ENCODE data around the gene TMEM245.
"Not testable (repeated sequence)": the region's sequence is repeated elsewhere in the genome, so short reads cannot be mapped to it uniquely, and the experiment has no call there.

Gene TMEM245

GRCh38 chr9:109063760-109064159 is 56.0 kb downstream of the TMEM245 start:
- Histone ChIP-seq H3K9me3 (ENCODE audit: control insufficient read depth, insufficient read depth, low read depth, low read length) (no peaks in the 10 kb centered on the region), H3K4me1 (ENCODE audit: control insufficient read depth, insufficient read depth, low read length) (no peaks in the 10 kb centered on the region), H3K27me3 (ENCODE audit: control insufficient read depth, insufficient read depth, low read length) (no peaks in the 10 kb centered on the region), H3K36me3 (ENCODE audit: control insufficient read depth, insufficient read depth, low read length) (peaks cover 87% of the 10 kb centered on the region), H3K4me3 (ENCODE audit: low read depth, low read length) (no peak overlapping the region), H3K9ac (ENCODE audit: low read length) (no peak overlapping the region), H3K27ac (ENCODE audit: low read depth, low read length) (no peak overlapping the region)

GRCh38 chr9:109062543-109062942 is 57.2 kb downstream of the TMEM245 start:
- no peak overlapping the region for H3K27ac ChIP-seq (ENCODE audit: low read depth, low read length)
- no peaks in the 10 kb centered on the region for H3K9me3 ChIP-seq (ENCODE audit: control insufficient read depth, insufficient read depth, low read depth, low read length)
- H3K4me3 ChIP-seq (ENCODE audit: low read depth, low read length), result no peak overlapping the region
- peaks cover 87% of the 10 kb centered on the region for H3K36me3 ChIP-seq (ENCODE audit: control insufficient read depth, insufficient read depth, low read length)
- H3K4me1 ChIP-seq (ENCODE audit: control insufficient read depth, insufficient read depth, low read length), result no peaks in the 10 kb centered on the region
- H3K27me3 ChIP-seq (ENCODE audit: control insufficient read depth, insufficient read depth, low read length), result no peaks in the 10 kb centered on the region
- H3K9ac ChIP-seq (ENCODE audit: low read length), result no peak overlapping the region

DNA sequence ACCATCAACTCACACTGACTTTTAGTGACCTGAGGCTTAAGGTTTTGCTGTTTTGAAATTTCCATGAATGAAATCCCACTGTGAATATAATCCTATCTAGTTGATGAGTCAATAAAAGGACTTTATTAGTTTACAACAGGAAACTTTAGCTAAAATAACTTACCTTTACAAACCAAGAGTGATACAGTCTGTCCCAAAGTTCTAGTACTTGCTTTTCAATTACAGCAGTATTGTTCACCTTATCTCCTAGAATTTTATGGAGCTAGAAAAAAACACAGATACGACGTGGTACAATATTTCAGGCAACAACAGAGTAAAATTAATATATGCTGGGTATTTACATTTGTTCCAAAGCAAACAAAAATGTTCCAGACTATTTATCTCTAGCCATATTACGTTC is 59.6 kb downstream of the TMEM245 start:
- no peaks in the 10 kb centered on the region for H3K27me3 ChIP-seq (ENCODE audit: control insufficient read depth, insufficient read depth, low read length)
- H3K9ac ChIP-seq (ENCODE audit: low read length), result no peak overlapping the region
- H3K4me1 ChIP-seq (ENCODE audit: control insufficient read depth, insufficient read depth, low read length), result no peaks in the 10 kb centered on the region
- H3K9me3 ChIP-seq (ENCODE audit: control insufficient read depth, insufficient read depth, low read depth, low read length), result no peaks in the 10 kb centered on the region
- H3K36me3 ChIP-seq (ENCODE audit: control insufficient read depth, insufficient read depth, low read length), result peaks cover 89% of the 10 kb centered on the region
- H3K27ac ChIP-seq (ENCODE audit: low read depth, low read length), result no peak overlapping the region
- H3K4me3 ChIP-seq (ENCODE audit: low read depth, low read length), result no peak overlapping the region

DNA sequence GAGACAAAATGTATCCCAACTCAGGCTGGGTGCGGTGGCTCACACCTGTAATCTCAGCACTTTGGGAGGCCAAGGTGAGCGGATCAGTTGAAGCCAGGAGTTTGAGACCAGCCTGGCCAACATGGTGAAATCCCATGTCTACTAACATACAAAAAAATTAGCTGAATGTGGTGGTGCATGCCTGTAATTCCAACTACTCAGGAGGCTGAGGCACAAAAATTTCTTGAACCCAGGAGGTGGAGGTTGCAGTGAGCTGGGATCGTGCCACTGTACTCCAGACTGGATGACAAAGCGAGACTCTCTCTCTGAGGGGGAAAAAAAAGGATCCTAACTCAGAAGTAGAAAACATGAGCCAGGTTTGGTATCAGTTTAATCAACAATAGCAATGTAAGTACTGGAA is 66.6 kb downstream of the TMEM245 start:
- H3K27ac ChIP-seq (ENCODE audit: low read depth, low read length); H3K9ac ChIP-seq (ENCODE audit: low read length); H3K4me3 ChIP-seq (ENCODE audit: low read depth, low read length); H3K27me3 ChIP-seq (ENCODE audit: control insufficient read depth, insufficient read depth, low read length); H3K4me1 ChIP-seq (ENCODE audit: control insufficient read depth, insufficient read depth, low read length); H3K9me3 ChIP-seq (ENCODE audit: control insufficient read depth, insufficient read depth, low read depth, low read length): not testable (repeated sequence)
- H3K36me3 ChIP-seq (ENCODE audit: control insufficient read depth, insufficient read depth, low read length), result peaks cover 92% of the 10 kb centered on the region

- Histone ChIP-seq H3K4me1 (ENCODE audit: control insufficient read depth, insufficient read depth, low read length) (peaks cover 7% of the 10 kb centered on the region; the same call in 1 of the 2 replicates), H3K9ac (ENCODE audit: low read length) (no peak overlapping the region), H3K27ac (ENCODE audit: low read depth, low read length) (no peak overlapping the region), H3K9me3 (ENCODE audit: control insufficient read depth, insufficient read depth, low read depth, low read length) (no peaks in the 10 kb centered on the region), H3K36me3 (ENCODE audit: control insufficient read depth, insufficient read depth, low read length) (peaks cover 95% of the 10 kb centered on the region), H3K4me3 (ENCODE audit: low read depth, low read length) (no peak overlapping the region), H3K27me3 (ENCODE audit: control insufficient read depth, insufficient read depth, low read length) (no peaks in the 10 kb centered on the region)
Observed at GRCh38 chr9:109052416-109052815, 67.3 kb downstream of the TMEM245 start.

GRCh38 chr9:109051733-109052132 is 68.0 kb downstream of the TMEM245 start:
- Histone ChIP-seq H3K4me1 (ENCODE audit: control insufficient read depth, insufficient read depth, low read length) (peaks cover 7% of the 10 kb centered on the region; the same call in 1 of the 2 replicates), H3K9ac (ENCODE audit: low read length) (no peak overlapping the region), H3K4me3 (ENCODE audit: low read depth, low read length) (no peak overlapping the region), H3K36me3 (ENCODE audit: control insufficient read depth, insufficient read depth, low read length) (peaks cover 95% of the 10 kb centered on the region), H3K27ac (ENCODE audit: low read depth, low read length) (no peak overlapping the region), H3K9me3 (ENCODE audit: control insufficient read depth, insufficient read depth, low read depth, low read length) (no peaks in the 10 kb centered on the region), H3K27me3 (ENCODE audit: control insufficient read depth, insufficient read depth, low read length) (no peaks in the 10 kb centered on the region)

DNA sequence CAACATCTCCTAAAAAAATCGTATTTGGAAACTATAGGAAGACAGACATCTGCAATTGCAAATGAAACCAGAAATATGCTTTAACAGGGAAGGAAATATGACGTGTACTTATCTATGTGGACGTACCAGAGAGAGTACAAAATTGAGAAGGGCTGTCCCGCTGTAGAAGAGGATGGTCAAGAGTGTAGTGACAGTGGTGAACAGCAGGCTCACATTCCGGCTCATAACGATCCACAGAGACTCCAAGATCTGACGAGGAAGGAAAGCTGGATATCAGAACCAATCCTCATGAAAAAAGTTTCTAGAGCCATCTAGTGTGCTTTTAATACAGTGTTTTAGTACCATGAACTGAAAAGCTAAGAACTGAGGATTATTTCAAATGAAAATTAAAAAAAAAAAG is 69.3 kb downstream of the TMEM245 start:
- Histone ChIP-seq H3K36me3 (ENCODE audit: control insufficient read depth, insufficient read depth, low read length) (peaks cover 95% of the 10 kb centered on the region), H3K9me3 (ENCODE audit: control insufficient read depth, insufficient read depth, low read depth, low read length) (no peaks in the 10 kb centered on the region), H3K9ac (ENCODE audit: low read length) (no peak overlapping the region), H3K4me3 (ENCODE audit: low read depth, low read length) (no peak overlapping the region), H3K27ac (ENCODE audit: low read depth, low read length) (no peak overlapping the region), H3K4me1 (ENCODE audit: control insufficient read depth, insufficient read depth, low read length) (peaks cover 7% of the 10 kb centered on the region; the same call in 1 of the 2 replicates), H3K27me3 (ENCODE audit: control insufficient read depth, insufficient read depth, low read length) (no peaks in the 10 kb centered on the region)

GRCh38 chr9:109048822-109049221 is 70.9 kb downstream of the TMEM245 start:
- Histone ChIP-seq H3K9ac (ENCODE audit: low read length) (no peak overlapping the region), H3K9me3 (ENCODE audit: control insufficient read depth, insufficient read depth, low read depth, low read length) (no peaks in the 10 kb centered on the region), H3K27me3 (ENCODE audit: control insufficient read depth, insufficient read depth, low read length) (no peaks in the 10 kb centered on the region), H3K36me3 (ENCODE audit: control insufficient read depth, insufficient read depth, low read length) (peaks cover 96% of the 10 kb centered on the region), H3K27ac (ENCODE audit: low read depth, low read length) (no peak overlapping the region), H3K4me3 (ENCODE audit: low read depth, low read length) (no peak overlapping the region), H3K4me1 (ENCODE audit: control insufficient read depth, insufficient read depth, low read length) (peaks cover 3% of the 10 kb centered on the region; the same call in 1 of the 2 replicates)

- H3K27ac ChIP-seq (ENCODE audit: low read depth, low read length), result no peak overlapping the region
- peaks cover 93% of the 10 kb centered on the region for H3K36me3 ChIP-seq (ENCODE audit: control insufficient read depth, insufficient read depth, low read length)
- no peaks in the 10 kb centered on the region for H3K4me1 ChIP-seq (ENCODE audit: control insufficient read depth, insufficient read depth, low read length)
- no peak overlapping the region for H3K9ac ChIP-seq (ENCODE audit: low read length)
- no peaks in the 10 kb centered on the region for H3K27me3 ChIP-seq (ENCODE audit: control insufficient read depth, insufficient read depth, low read length)
- 0 out of 2 replicates have a peak, but pooled peaks cover 2% of the 10 kb centered on the region for H3K9me3 ChIP-seq (ENCODE audit: control insufficient read depth, insufficient read depth, low read depth, low read length)
- H3K4me3 ChIP-seq (ENCODE audit: low read depth, low read length), result no peak overlapping the region
Observed at GRCh38 chr9:109047259-109047658, 72.5 kb downstream of the TMEM245 start.

DNA sequence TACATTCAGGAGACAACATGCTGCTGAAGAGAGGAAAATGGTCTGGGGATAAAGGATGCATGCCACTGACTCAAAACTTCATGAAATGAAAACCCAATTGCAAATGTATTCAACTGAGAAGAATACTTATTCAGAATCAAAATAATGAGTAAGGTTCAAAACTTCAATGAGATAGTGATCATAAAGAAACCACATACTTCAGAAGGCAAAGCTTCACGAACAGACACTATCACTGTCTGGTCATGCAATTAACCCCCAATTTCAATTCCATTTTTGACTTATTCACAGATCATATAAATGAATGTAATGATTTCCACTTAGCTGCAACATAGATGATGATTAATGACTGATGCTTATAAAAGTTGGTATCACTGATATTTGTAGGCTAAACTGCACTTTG is 73.4 kb downstream of the TMEM245 start:
- no peak overlapping the region for H3K9ac ChIP-seq (ENCODE audit: low read length)
- H3K4me3 ChIP-seq (ENCODE audit: low read depth, low read length), result no peak overlapping the region
- no peaks in the 10 kb centered on the region for H3K4me1 ChIP-seq (ENCODE audit: control insufficient read depth, insufficient read depth, low read length)
- H3K36me3 ChIP-seq (ENCODE audit: control insufficient read depth, insufficient read depth, low read length), result peaks cover 88% of the 10 kb centered on the region
- no peaks in the 10 kb centered on the region for H3K27me3 ChIP-seq (ENCODE audit: control insufficient read depth, insufficient read depth, low read length)
- no peak overlapping the region for H3K27ac ChIP-seq (ENCODE audit: low read depth, low read length)
- 0 out of 2 replicates have a peak, but pooled peaks cover 2% of the 10 kb centered on the region for H3K9me3 ChIP-seq (ENCODE audit: control insufficient read depth, insufficient read depth, low read depth, low read length)

DNA sequence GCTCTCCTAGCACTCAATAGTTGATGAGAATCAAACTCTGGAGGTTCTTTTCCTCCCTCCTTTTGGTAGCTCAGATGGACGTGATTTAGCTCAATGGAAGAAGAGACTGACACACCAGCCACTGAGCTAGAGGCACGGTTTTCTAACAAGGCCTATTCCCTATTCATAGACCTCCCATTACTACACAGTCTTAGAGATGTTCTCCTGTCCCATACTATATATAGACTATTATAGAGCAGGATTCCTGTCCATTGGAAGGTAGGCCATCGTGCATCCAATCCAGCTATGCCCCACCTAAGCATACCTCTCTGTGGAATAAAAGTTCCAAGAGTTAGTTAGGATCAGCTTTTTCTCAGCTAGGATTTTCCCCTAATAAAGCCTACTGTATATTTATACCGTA is 76.2 kb downstream of the TMEM245 start:
- 0 out of 2 replicates have a peak, but pooled peaks cover 2% of the 10 kb centered on the region for H3K9me3 ChIP-seq (ENCODE audit: control insufficient read depth, insufficient read depth, low read depth, low read length)
- no peak overlapping the region for H3K9ac ChIP-seq (ENCODE audit: low read length)
- H3K27ac ChIP-seq (ENCODE audit: low read depth, low read length), result no peak overlapping the region
- H3K4me1 ChIP-seq (ENCODE audit: control insufficient read depth, insufficient read depth, low read length), result no peaks in the 10 kb centered on the region
- H3K27me3 ChIP-seq (ENCODE audit: control insufficient read depth, insufficient read depth, low read length), result no peaks in the 10 kb centered on the region
- peaks cover 80% of the 10 kb centered on the region for H3K36me3 ChIP-seq (ENCODE audit: control insufficient read depth, insufficient read depth, low read length)
- no peak overlapping the region for H3K4me3 ChIP-seq (ENCODE audit: low read depth, low read length)

- no peaks in the 10 kb centered on the region for H3K27me3 ChIP-seq (ENCODE audit: control insufficient read depth, insufficient read depth, low read length)
- no peak overlapping the region for H3K9ac ChIP-seq (ENCODE audit: low read length)
- H3K4me3 ChIP-seq (ENCODE audit: low read depth, low read length), result no peak overlapping the region
- H3K9me3 ChIP-seq (ENCODE audit: control insufficient read depth, insufficient read depth, low read depth, low read length), result 0 out of 2 replicates have a peak, but pooled peaks cover 2% of the 10 kb centered on the region
- H3K4me1 ChIP-seq (ENCODE audit: control insufficient read depth, insufficient read depth, low read length), result no peaks in the 10 kb centered on the region
- no peak overlapping the region for H3K27ac ChIP-seq (ENCODE audit: low read depth, low read length)
- peaks cover 76% of the 10 kb centered on the region for H3K36me3 ChIP-seq (ENCODE audit: control insufficient read depth, insufficient read depth, low read length)
Observed at GRCh38 chr9:109040571-109040970, 79.2 kb downstream of the TMEM245 start.

All from HUES6 (cell line).